ENCODE results near the gene CRISP1. TPM values are rescaled to one million over a fixed set of nuclear protein-coding genes. Genes with fewer than 3 reads are reported as not detected.
A peak's percentile ranks its signal among the peaks of the same experiment; 100 is the strongest.
"Not testable (repeated sequence)": the region's sequence is repeated elsewhere in the genome, so short reads cannot be mapped to it uniquely, and the experiment has no call there.

Gene CRISP1, protein sequence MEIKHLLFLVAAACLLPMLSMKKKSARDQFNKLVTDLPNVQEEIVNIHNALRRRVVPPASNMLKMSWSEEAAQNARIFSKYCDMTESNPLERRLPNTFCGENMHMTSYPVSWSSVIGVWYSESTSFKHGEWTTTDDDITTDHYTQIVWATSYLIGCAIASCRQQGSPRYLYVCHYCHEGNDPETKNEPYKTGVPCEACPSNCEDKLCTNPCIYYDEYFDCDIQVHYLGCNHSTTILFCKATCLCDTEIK
- 7.5 TPM for total RNA-seq (ENCODE audit: insufficient read depth, low replicate concordance)

DNA sequence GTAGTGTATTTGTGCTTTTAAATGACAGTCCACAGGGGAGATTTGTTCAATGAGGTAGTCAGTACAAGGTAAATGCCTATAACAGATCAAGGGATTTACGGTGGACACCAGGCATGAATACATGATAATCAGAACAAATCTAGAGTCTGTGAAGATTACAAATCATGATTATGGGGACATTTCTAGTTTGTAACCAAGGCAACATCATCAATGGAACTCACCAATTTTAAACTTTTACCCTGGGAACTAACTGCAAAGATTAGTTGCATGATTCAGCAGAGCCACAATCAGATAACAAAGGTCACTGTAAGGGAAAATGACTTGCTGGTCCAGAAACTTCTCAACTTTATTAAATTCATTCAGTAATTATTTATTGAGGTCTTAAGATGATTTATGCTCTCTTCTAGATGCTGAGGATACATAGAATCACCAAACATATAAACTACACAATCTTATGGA is at the start of gene CRISP1:
Gene CRISP1, minus strand, starts transcription at position 51 of the 459 bp plus-strand sequence. CDS start 9,135 bp downstream, outside the sequence.
- DNase-seq (ENCODE audit: low spot score) = no peak

- DNase-seq (ENCODE audit: low spot score) = peak; percentile 81
These were observed 48.7 kb upstream of the CRISP1 start for GRCh38 chr6:49915035-49915434.

DNA sequence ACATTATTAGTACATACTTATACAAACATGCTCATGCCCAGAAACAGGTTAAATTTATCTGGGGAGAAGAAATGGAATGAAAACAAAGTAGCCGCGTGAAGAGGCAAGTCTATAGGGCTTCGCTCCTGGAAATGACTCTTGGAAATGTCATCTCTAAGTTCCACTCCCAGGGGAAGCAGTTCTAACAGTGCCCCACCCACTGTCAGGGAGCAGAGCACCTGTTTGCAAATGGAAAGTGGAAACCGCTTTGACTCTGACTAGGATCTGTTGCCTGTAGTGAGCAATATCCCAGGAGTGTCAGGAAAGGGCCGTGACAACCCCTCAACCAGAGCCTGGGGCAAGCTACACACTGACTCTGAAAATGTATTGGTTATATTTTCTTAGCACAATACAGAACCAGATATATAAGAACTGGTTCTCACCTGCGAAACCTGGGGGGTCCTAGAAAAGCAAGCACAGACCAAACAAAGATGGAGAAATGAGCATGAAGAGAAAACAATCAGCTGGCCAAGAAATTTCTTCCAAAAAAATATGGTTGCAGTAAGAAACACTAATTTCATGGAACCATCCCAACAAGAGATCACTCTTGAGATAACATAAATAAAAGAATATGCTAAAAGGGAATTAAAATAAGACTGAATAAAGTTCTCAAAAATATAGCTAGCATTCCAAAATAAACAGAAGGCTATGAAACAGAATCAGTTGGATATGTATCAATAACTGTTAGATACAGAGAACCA is 47.5 kb upstream of the CRISP1 start:
- DNase-seq (ENCODE audit: low spot score) = no peak

GRCh38 chr6:49912196-49912595 is 45.9 kb upstream of the CRISP1 start:
- no peak for DNase-seq (ENCODE audit: low spot score)

- DNase-seq (ENCODE audit: low spot score) = no peak
These were observed 44.9 kb upstream of the CRISP1 start for GRCh38 chr6:49911252-49911651.

DNA sequence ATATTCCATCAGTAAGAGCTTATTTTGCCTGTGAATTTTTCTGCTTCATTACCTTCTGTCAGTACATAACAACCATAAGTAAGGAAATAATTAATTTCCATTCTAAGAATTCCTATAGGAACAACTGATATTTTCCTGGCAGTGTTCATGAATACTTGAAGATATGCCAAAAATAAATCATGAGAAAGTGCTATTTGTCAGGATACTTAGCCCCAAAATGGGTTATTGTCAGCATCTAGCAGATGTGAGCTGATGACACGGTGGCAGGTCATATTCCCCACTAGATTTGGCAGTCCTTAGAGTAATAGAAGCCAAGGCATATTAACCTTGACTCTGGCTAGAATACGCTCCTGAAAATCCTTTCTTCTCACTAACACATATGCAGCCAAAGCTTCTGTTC is 43.2 kb upstream of the CRISP1 start:
- no peak for DNase-seq (ENCODE audit: low spot score)

DNA sequence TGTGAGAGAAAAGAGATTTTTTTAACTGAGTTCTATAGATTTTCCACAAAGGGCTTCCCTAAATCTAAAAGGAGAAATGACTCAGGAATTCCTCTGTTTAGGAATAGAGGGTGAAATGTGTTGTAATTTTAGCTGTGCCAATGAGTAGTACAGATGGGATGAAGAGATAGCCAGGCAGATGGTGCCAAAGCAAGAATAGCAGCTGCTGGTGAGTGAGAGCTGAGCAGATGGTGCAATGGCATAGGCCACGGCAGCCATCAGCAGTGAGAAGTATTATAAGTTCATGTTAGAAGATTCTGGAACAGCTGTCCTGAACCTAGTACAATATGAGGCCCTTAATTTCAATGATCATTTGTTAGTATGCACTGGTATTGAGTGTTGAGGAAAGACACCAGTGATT is 40.2 kb upstream of the CRISP1 start:
- no peak for DNase-seq (ENCODE audit: low spot score)

GRCh38 chr6:49905296-49905695 is 39.0 kb upstream of the CRISP1 start:
- DNase-seq (ENCODE audit: low spot score) = no peak

- DNase-seq (ENCODE audit: low spot score) = no peak
These were observed 36.5 kb upstream of the CRISP1 start for GRCh38 chr6:49902856-49903255.

DNA sequence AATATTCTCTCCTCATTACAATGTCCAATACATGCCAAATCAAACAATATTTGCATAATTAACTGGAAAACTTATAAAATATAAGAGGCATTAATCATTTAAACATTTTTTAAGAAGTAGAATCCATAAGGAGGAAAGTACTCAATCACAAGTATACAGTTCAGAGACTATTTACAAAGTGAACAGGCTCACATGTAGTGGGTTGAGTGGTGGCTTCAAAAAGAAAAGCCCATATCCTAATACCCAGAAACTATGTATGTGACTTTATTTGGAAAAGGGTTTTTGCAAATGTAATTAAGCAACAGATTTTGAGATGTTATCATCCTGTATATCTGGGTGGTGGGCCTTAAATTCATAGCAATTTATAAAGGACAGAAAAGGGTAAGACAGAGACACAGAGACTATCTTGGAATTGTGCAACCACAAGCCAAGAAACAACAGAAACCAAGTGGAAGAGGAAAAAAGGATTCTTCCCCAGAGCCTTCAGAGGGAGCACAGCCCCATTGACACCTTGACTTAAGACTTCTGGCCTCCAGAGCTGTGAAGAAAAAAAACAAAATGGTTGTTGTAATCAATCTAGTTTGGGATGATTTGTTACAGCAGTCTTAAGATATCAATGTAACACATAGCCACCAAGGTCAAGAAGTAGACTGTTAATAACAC is 32.7 kb upstream of the CRISP1 start:
- no peak for DNase-seq (ENCODE audit: low spot score)

DNA sequence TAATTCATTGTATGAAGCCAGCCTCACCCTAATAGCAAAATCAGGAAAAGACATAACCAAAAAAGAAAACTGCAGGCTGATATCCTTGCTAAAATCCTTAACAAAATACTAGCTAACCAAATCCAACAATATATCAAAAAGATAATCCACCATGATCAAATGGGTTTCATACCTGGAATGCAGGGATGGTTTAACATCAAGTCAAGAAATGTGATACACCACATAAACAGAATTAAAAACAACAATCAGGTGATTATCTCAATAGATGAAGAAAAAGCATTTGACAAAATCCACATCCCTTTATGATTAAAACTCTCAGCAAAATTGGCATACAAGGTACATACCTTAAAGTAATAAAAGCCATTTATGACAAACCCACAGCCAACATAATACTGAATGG is 29.2 kb upstream of the CRISP1 start:
- not testable (repeated sequence) for DNase-seq (ENCODE audit: low spot score)

DNA sequence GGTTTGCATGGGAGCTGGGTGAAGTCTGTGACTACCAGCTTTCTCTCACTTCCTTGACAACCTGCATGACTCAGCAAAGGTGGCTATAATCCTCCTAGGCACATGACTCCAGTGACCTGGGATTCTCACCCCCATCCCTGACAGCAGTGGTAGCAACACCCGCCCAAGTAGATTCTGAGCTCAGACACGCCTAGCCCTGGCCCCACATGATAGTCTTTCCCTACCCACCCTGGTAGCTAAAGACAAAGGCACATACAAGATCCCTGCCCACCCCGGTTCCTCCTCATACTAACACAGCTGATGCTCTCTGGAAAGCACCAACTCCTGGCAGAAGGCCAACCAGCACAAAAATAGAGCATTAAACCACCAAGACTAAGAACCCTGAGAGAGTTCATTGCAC is 25.9 kb upstream of the CRISP1 start:
- DNase-seq (ENCODE audit: low spot score) = no peak

DNA sequence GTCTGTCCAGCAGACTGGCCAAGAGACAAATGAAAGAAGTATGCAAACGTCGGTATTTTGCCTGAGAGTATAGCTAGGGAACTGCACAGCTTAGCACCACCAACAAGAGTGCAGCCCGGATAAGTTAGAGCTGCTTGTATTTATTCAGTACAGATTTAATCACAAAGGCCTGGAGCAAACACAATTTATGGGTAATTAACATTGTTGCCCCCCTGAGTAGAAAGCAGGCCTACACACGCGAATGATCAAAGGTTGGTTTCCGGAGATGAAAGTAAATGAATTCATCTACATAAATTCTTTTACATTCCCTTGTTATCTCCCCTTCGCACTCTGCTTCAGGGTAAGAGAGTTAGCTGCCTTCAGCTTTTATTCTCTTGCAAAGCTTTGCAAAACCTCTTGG is 24.7 kb upstream of the CRISP1 start:
- DNase-seq (ENCODE audit: low spot score) = no peak

- no peak for DNase-seq (ENCODE audit: low spot score)
These were observed 22.6 kb upstream of the CRISP1 start for GRCh38 chr6:49888742-49889431.

DNA sequence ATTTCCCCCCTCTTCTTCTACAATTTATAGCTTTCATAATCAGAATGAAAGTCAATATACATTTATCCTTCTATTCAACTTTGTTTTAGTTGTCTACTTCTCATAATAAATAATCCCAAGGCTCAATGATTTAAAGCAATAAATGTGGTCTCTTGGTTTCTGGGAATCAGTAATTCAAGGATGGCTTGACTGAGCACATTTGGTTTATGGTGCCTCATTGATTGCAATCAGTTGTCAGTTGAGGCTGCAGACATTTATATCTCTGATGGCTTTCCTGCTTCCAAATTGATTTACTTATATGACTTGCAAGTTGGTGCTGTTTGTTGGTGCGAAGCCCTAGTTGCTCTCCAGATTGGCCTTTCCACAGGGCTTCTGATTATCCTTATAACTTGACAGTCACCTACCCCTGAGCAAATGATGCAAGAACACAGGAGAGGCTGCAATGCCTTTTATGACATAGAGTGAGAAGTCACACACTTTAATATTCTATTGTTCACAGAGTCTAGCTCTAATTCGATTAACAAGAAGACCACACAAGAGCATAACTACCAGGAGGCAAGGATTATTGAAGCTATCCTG is 2.7 kb upstream of the CRISP1 start:
- DNase-seq (ENCODE audit: low spot score) = no peak

GRCh38 chr6:49856282-49856681 is 10.1 kb downstream of the CRISP1 start:
- no peak for DNase-seq (ENCODE audit: low spot score)

DNA sequence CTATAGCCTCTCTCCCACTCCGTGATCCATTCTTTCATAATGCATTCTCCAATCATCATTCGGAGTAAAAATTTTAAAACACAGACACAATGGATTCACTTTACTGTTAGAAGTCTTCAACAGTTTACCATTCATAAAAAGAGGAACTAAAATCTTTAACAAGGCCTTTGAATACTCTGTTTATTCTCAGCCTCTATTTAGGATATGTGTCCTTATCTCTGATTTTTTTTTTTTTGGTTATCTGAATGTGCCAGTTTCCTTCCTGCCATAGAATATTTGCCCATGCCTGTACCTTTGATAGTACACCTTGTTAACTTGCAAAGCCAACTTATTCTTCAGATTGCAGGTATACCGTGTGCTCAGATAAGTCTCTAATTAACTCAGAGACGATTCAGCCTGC is 11.1 kb downstream of the CRISP1 start:
- DNase-seq (ENCODE audit: low spot score) = no peak

DNA sequence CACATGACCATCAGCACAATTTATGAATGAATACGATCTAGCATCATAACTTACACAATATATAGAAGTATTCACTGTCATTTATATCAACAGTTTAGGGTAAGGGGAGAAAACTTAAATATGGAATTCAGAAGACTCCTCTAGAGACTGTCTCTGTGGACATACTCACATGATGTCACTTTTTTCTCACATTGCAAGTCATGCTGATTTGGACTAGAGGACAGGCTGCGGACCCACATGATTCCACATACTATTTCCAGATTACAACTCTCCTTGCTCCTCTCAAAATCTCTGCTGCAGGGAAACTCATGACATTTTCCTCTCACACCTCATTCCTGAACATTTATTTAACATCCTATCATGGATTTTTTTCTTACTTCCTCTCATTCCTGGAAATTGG is 13.4 kb downstream of the CRISP1 start:
- no peak for DNase-seq (ENCODE audit: low spot score)

- peak; percentile 52 for DNase-seq (ENCODE audit: low spot score)
These were observed 17.0 kb downstream of the CRISP1 start for GRCh38 chr6:49849213-49849907.

GRCh38 chr6:49847673-49848072 is 18.7 kb downstream of the CRISP1 start:
- DNase-seq (ENCODE audit: low spot score) = no peak

- no peak for DNase-seq (ENCODE audit: low spot score)
These were observed 19.3 kb downstream of the CRISP1 start for GRCh38 chr6:49847014-49847413.
